NOMO-1 (cell line): ENCODE data around the gene SHMT2.

Experiments
- DNase-seq, 2 experiments: peaks; one replicate each; lab custom pipeline; 2025; ENCODE audit not compliant: unreplicated experiment in 2 of 2; lab: John Stamatoyannopoulos, UW

Gene SHMT2

GRCh38 chr12:57237932-57238853 is 8.7 kb downstream of the SHMT2 start:
- DNase-seq = no peak

DNA sequence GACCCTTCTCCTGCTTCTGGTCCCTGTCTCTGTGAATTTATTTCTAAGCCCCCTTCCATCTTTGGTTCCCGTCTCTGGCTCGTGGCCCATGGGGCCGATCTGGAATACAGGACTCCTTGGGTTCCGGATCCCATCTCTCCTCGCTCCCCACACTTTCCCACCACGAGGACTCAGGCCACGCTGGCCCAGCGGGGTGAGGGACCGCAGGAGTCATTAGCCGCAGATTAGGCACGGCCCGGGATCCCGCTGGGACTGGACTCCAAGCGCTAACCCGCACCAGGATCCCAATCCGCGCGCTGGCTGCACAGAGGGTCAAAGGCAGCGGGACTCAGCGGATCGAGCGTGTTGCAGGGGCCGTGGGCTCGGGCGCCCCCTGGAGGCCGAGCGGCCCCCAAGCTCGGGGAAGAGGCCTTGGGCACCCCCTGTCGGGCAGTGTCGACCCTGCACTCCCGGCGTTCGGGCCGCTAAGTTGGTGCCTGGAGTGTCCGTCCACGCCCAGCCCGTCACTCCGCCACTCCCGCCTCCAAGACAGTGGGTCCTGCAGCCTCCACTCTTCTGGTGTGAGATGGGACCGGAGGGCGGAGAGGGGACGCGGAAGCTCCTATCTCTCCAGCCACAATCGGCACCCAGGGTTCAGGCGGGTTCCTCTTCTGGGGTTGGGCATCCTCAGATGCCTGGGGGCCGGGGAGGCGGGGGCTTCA is 9.5 kb downstream of the SHMT2 start:
- DNase-seq = peak; percentile 83 to 89

- peak in 1 of 2 experiments; percentile 16 for DNase-seq
Observed at GRCh38 chr12:57239587-57240065, 10.1 kb downstream of the SHMT2 start.

- DNase-seq = no peak
Observed at GRCh38 chr12:57240066-57240921, 10.8 kb downstream of the SHMT2 start.

- no peak for DNase-seq
Observed at GRCh38 chr12:57240926-57241401, 11.5 kb downstream of the SHMT2 start.

DNA sequence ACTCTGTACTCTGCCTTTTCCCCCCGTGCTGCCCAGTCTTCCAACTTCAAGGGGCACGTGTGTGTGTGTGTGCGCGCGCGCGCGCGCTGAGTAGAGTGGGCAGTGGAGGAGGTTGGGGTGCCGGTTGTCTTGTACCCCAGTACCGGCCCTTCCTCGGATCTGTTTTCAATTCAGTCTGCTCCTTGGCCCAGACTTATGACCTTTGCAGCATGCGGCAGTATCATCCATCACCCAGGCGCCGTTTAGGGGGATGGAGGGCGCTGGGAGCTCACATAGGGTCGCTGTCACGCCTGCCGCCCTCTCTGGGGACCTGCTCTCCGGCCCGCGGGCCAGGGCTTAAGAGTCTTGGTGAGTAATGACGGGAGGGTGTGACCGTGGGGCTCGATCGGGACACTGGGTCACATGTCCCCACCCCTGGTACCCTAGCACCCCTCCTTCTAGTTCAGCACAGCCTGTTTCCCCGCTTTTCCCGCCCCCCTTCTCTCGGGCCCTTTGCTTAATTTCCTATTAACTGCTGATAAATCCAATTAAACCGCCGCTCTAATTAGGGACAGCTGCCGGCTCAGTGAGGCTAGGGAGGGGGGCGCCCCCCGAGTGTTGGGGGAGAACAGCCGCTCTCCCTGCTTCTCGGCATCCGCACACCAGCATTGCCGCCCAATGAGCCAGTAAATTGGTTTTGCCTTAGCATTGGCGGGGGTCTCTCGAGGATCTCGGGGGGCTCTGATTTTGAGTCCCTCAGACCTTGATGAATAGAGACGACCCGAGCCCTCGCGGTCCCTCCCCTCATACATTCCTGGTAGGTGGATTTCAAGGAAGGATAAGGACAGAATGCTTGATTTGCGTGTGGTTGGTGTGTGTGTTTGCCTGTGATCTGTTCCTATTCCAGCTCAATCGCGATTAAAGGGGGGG is 12.1 kb downstream of the SHMT2 start:
- no peak for DNase-seq

DNA sequence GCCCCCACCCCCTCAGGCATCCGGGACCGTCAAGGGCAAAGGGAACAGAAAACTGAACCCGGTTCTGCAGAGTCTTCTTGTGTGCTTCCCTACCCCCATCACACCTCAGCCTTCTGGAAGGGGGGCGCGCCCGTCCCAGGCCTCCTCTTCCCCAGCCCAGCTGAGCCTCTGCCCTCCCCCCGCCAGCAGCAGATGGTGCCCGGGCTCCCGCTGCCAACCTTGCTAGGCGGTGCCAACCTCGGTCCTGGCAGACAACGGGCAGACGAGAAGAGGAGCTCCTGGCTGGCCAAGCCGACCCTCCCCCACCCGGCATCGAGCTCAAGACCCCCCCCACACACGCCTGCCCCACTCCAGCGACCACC is 12.8 kb downstream of the SHMT2 start:
- no peak for DNase-seq

DNA sequence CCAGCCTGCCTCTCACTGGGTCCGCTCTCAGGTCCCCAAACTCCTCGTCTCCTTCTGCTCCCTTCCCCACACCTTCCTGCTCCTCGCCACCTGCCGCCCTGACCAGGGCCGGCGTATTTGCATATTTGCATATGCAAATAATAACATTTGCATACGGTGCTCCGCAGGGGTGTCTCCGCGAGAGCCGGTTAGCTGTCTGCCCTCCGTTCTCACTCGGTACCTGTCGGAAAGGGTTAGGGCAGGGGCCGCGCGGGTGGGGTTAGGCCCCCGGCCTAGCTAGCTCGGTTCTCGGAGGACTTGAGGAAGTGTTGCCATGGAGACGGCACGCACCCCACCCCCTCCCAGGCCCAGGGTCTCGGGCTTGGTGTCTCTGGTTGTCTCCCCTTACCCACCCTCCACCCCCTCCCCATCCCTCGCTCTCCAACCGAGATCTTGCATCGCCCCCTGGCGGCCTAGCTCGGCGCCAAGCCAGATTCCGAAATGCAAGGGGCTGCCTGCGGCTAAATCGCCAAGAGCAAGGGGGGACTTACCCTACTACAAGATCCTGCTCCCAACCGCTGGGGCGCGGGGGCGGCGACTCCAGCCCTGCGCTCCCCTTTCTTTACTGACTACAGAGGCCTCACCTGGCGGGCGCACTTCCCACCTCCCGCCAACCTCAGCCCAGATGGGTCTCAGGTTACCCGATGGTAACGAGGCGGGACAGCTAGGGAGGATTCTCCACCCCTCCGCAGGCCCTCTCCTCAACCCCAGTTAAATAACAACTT is 13.4 kb downstream of the SHMT2 start:
- DNase-seq = peak in 1 of 2 experiments; percentile 34

DNA sequence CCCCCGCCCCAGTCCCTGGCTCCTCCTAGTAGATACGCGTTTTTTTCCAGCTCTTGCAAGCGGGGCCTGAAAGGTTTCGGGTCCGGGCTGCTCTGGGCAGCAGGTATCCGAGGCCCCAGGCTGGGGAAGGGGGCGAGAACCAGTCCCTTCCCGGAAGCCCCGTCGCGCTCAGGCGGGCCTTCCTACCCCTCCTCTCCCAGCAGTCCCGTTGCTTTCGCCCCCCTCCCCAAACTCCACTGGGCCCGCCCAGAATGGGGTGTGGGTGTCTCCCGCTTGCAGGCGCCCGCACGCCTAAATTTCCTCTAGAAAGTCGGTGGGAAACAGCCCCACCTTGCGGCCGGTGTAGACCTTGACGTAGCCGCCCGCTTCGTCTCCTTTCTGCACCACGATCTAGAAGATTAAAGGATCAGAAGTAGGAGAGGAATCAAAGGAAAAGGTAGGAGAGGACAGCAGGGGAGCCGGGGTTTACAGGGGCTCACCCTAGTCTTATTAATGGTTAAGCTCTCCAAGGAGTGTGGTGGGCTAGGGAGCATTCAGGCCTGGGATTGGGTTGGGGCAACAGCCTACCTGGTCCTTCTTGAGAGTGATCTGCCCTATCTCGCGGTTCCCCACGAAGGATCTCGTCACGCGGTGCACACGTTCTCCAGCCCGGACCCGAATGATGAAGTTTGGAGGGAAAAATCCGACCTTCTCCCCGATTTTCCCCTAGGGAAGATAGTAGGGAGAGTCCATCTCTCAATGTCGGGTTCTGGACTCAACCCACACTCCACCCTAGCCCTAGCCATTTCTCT is 14.2 kb downstream of the SHMT2 start:
- peak; percentile 61 to 70 for DNase-seq

DNA sequence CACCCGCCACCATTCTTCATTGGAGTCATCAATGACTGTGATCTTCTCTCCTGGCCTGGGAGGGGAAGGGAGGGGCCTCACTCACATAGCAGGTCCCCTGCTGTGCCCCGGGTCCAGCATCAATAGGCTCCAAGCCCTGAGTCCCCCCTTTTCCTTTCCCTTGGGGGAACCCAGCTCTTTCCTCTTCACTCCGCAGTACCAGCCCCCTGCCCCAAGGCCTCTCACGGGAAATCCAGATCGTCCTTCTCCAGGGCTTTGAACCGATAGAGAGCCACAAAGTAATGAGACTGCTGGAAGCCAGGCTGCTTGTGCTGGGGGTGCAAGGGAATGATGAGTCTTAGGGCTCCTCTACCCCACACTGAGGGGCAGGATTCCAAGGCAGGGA is 14.8 kb downstream of the SHMT2 start:
- no peak for DNase-seq

- DNase-seq = no peak
Observed at GRCh38 chr12:57247041-57247440, 17.5 kb downstream of the SHMT2 start.

DNA sequence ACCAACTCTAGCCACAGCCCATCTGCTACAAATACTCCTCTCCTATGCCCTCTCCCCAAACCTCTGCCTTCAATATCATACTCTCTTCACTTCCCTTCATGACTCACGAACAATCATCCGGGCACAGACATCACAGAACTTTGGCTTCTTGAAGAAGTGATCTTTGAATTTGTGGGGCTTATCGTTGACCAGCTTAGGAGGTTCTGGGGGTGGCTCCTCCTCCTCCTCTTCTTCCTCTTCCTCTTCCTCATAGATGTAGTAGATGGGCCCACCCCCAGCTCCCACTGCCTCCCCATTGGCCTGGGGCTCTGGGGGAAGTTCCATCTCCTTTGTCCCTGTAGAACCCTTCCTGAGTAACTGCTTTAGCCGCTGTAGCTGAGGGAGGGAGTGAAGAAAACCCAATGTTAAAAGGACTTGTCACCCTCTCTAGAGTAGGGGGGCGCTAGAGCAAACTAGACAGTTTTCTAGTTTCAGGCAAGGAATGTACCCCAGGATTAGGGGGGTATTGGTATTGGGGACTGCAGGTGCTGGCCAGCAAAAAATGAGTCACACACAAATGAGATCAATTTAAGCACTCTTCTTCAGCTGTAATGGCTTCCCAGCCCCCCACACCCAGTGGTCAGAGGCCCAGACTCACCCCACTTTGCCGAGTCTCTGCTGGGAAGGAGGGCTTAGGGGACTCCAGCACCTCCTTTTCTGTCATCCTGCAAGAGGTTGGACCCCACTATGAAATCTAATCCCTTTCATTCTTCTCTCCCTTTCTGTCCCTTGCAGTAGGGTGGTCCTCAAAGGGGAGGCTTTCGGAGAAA is 19.6 kb downstream of the SHMT2 start:
- DNase-seq = peak; percentile 83 to 85

DNA sequence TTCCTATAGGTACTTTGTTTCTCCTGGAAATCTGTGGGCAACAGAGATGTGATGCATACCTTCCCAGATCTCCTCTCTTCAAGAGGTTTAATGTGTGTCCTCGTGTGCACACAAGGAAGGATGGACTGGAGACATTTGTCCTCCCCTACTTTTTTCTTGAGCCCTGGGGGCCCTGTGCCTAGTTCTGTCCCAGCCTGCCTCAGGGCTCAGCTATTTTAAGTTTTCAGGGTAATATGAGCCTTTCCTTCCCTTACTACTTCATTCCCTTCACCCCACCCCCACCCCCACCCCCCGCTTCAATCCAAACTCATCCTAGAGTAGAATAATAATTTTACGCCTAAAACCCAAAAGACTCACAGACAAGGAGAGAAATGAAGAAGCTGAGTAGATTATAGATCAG is 21.0 kb downstream of the SHMT2 start:
- DNase-seq = no peak

DNA sequence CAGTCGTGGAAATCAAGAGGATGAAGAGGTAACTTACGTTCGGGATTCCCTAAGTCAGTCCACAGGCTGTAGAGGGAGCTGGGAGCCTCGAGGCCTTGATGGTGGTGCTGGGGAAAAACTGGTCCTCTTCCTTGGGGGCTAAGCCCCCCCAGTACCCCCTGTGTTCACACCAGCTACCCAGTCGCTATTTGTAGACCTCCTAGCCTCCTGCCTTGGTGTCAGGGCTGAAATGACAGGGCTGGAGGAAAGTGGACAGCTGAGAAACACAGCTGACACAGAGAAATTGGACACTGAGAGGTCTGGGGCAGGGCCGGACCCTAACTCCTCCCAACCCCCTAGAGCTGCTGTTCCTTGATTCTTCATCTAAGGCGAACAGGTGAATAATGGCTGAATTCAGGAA is 21.4 kb downstream of the SHMT2 start, which contains the start of gene STAC3:
Gene STAC3, minus strand, starts transcription at position 232 of the 400 bp plus-strand sequence. CDS start 1,551 bp downstream, outside the sequence.
- DNase-seq = no peak

DNA sequence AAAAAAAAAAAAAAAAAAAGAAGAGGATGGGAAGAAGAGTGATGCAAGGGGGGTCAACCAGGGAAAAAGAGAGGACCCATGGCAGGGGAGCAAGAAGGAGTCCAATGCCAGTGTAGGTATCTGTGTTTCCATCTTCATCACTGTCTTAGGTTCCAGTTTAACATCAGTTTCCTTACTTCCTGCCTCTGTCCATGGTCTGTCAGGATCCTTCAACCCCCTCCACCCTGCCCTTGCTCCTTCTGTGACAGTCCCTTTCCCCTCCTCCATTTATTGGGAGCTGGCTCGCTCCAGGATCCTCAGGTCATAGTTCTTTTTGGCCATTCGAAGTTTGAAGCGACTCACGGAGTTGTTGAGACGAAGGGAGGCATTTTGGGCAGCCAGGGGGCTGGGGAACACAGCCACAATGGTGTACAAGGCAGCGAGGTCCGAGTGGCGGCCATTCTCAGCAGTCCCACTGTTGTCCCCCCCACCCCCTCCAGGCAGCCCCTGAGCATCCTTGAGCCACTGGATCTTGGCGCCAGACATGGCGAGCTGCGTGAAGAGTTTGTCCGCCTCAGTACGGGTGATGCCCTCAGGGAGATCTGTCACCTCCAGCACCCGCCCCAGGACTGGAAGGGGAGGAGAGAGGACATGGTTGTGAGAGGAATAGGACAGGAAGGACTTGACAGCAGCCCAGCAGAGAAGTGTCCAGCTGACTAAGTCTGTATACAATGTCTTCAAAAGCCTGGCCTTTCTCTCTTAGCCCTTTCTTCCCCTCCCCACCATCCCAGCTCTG is 25.2 kb downstream of the SHMT2 start:
- no peak for DNase-seq

GRCh38 chr12:57255916-57256315 is 26.4 kb downstream of the SHMT2 start:
- DNase-seq = no peak
